NCI-H1092 treated with DMSO at 0.1 percent for 48 hours (cell line): ENCODE results near the gene RAD18.

Experiments
- DNase-seq: peaks from one replicate; lab custom pipeline; 2025; lab: John Stamatoyannopoulos, UW

The RAD18 gene

DNA sequence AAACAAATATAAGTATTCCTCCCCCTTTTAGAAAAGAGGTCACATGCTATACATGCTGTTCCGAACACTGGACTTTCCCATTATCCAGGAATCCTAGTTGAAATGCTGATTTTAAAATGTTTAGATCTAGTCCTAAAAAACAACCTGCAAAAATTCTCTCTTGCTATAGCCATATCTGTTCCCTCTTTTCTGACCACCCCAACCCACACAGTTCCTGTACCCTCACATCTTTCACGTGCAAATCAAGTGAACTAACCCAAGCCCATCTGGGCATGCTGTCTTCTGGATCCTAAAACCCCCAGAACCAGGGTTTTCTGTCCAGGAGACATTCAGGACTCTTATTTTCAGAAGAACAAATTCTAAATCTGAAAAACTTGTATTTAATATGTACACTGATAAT lies 67.4 kb downstream of the RAD18 start:
- no peak for DNase-seq

DNA sequence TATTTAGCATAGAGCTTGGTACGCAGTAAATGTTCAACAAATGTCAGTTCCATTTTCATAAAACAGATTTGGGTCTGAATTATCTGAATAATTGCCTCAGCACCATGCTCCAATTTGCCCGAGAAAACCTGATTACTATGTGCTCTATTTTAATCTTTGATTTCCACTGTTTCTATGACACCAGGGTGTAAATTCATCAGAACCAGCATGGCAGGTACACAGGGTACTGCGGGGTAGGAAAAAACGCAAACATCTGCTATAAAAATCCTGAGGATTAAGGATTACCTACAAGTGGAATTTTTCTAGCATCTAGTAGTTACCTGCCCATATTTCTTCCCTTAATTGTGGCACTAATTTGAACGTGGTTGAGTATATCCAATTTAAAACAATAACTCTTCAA lies 70.3 kb downstream of the RAD18 start:
- no peak for DNase-seq

DNA sequence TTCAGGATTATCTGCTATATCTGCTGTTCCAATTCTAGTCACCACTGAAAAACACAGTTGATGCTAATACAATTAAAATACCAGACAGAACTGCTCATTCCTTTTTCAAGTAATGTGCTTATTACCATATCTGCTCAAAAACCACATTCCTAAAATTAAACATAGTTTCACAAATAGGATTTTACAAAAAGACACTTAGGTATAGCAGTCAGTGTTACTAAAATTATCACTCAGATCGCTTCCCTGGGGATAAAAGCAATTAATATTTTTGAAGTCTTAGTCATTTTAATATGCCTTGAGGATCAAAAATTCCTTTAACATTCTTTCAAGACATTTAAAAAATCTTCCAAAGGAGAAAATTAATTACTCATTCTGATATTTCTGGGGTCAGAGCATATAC lies 71.5 kb downstream of the RAD18 start:
- no peak for DNase-seq

DNA sequence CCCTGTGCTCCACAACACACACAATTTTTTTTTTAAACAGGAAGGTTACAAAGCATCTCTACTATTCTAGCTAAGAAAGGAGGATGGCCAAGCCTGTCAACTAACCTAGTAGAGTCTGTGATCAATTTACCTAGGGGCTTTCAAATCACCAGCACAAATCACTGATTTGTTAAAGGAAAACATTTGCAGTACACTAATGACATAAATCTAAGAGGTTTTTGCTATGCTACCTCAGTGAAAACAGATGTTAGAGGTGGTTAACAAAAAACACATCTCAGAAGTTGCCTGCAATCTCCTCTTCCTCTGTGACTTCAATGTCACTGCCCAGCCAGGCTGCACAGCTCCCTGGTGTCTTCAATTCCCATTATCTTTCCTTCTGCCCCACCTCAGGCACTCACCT lies 72.0 kb downstream of the RAD18 start:
- DNase-seq, result no peak

DNA sequence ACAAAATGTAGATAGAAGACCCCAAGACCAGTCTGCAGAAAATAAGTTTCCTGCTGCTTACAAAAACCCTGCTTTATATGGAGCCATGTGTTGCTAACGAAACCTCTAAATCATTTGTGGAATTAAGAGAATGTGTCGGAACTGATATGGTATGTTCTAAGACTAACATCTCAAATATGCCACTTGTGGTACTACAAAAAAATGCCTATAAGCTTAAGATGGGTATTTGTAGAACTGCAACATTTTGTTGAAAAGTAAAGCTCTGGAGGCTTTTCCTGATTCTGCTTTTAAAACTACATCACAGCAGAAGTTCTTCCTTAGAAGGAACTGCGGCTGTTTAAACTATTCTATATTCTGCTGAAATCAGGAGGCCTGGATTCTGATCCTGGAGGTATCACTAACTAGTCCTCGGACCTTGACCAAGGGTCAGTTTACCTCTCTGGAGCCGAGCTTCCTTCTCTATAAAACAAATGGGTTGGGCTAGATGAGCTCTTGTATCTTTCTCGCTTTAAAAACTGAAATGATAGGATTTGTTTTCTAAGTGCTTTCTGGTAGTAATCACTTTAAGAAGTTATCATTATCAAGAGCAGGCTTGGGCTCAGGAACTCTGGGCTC lies 74.9 kb downstream of the RAD18 start:
- DNase-seq, result no peak

DNA sequence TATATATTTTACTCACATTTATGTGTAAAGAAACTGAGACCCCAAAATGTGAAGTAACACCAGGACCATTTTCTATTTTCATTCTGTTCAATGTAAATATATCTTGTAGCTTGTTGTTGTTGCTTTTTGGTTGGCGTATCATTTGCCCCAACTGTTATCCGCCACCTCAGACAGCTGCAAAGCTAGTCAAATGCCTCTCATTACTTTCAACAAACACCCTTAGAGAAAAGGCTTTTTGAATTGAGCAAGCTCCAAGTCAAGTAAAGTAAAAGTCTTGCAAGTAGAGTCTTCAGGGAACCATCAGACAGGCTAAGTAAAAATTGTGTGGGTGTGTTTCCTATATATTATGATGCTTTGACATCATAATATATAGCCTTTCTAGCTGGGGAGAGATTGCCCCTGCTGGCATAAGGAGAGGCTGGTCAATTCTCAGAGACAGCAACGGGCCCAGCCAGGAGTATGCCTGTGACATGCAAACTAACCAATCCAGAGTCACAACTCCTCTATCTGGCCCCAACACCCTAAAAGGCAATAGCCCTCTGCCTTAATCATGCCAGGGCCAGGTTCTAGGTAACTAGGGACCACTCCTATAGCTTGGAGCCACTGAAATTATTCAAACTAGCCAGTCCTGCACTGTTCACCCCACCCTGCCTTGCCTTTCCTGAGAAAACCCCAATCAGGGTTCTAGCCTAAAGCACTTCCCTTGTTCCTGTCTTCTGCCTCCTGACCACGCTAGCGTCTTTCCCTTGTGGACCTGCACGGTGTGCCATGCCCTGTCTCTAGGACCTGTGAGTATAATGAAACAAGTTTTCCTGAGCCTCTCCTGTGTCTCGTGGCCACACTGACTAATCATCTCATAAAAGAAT lies 75.6 kb downstream of the RAD18 start:
- no peak for DNase-seq

DNA sequence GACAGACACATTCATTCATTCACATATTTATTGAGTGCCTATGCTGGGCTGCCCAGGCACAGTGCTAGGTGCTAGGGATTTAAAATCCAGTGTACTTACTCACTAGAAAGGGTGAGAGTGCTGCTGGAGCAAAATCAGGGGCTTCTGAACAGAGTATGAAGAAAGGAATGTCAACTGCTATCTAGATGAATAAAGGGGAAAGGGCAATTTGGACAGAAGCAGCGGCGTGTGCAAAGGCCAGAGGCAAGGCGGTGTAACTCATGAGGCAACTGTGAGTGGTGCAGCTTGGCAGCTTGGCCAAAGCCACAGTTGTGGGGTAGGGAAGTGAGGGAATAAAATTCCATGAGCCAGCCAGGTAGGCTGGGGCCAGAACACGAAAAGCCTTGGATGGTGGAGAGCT lies 76.7 kb downstream of the RAD18 start:
- DNase-seq, result no peak

DNA sequence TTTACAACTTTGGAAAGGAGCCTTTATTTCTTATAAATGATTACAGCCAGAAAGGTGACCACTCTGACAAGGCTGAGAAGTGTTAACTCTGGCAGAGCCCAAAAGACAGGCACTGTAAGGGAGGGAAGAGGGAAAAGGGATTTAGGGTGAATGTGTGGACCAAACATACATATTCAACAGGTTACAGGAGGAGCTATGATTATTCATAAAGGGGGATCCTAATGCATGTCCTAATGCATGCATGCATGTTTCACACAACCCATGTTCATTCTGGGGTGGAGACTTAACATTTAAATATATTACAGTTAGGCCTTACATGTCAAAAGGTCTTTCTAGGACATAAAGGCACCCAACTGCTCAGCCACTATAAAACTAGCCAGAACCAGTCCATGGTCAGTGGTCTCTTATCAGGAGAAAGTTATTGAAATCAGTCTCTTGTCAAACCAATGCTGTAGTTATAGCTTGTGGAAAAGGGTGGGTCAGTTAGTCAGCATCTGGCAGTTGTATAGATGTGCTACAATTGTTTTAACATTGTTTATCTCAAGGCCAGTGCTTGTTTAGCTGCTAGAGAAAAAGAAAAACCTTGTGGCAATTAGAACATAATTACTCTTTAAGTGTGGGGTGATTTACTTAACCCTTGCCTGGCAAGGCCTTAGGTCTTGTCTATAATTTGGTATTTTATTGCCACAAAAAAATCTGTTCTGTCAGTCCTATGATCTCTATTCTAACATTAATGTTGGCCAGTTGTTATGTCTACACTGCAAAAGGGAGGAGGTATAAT lies 77.5 kb downstream of the RAD18 start:
- no peak for DNase-seq

DNA sequence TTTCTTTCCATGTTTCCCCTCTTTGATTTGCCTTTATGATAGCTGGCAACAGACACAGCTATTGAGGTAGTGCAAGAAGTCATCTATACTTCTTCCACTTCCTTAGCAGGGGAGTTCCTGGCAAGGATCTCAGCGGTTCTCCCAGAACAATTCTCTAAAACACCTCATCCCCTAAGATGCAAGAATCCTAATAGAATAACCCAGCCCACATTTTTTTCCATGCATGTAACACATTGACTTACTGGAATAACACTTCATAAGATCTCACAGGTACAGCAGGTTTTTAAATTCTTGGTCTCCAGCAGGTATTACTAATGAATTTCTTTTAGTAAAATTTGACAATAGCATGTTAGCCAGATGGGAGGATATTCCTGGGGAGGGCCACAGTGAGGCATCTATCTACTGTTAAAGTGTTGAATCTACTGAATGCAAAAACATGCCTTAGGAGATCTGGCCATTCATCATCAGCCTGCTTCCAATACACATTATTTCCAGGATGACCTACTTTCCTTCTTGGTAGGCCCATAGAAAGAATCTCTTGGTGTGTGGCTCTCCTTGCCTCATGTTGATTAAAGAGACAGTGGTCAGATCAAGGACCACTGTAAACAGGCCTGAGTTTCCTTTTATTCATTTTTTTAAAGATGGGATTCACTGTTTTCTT lies 78.5 kb downstream of the RAD18 start:
- DNase-seq, result no peak

DNA sequence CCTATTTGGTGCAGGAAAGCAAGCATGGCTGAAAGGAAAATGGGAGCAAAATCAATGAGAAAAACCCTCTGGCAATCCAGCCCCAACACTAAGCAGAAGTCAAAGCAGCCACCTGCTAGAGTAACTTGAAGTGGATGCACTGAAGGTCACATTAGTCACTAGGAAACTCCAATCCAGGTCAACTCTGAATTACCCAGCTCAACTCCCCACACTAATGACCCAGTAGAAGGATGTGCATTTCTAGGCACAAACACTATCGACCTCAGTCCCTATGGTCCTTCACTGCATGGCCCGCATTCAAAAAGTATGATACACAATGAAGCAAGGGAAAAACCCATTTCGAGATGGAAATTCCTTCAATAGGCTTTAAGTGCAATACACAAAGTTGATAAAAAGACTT lies 80.6 kb downstream of the RAD18 start:
- DNase-seq, result no peak

DNA sequence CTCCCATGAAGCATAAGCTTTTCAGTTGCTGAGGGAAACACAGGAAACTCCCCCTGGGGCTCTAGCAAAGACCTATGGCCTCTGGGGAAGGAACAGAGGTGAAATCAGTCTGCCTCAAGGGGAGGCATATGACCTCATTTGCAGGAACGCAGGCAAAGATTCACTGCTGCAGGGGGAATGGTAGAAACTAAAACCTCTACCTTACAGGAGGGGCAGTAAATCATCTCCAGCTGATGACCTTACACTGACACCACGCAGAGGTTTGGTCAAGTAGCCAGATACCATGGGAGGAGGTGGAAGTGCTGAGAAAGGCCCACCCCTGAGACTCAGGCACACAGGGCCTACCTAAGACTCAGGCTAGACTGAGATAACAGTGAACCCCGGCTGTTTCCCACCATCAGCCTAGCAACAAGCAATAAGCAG lies 81.1 kb downstream of the RAD18 start:
- no peak for DNase-seq

DNA sequence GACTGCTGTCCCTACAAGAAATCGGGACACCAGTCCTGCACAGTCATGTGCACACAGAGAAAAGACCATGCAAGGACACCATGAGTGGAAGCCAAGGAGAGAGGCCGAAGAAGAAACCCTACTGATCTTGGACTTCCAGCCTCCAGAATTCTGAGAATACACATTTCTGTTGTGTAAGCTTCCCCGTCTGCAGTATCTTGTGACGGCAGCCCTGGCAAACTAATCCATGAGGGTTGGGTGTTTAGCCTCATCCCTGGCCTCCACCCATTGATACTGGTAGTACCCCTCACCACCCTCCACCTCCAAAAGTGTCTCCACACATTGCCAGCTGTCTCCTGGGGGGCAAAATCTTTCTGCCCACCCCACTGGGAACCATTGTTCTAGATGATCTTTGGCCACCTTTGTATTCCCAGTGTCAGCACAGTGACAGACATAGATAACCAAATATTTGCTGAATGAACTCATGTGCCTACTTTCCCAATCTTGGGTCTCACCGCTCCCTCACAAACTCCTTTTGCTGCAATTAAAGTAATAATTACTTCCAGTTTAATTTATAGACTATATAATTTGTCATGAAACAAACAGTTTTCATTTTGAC lies 83.8 kb downstream of the RAD18 start:
- DNase-seq, result no peak

DNA sequence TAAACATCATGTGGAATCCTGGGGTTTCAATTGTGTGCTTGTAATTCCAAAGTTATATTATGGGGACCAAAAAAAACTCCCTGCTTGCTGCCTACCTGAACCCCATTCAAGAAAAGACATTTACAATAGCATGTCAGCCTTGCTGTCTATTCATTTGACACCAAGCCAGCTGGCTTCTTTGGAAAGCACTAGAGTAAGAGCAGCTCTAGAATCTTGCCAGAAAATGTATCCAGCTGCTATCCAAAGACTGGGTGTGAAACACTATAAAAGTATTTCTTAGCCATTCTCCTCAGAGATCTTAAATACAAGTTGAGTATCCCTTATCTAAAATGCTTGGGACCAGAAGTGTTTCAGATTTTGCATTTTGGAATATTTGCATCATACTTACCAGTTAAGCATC lies 87.4 kb downstream of the RAD18 start:
- no peak for DNase-seq

DNA sequence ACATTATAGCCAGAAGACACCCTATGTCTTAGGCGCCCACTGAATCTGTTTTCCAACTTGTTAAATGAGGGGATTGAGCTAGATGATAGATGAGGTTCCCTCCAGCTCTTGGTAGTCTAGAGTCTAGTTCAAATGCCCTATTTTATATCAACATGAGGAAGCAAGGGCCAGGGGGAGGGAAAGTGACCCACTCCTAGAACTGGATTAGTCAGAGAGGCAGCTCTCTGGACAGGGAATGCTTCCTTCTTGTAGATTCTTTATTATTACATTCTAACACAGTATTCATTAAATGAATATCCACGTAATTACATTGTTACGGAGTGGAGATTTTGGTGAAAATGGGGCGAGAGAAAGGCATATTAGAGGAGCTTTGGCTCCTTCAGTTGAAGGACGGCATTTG lies 89.5 kb downstream of the RAD18 start:
- no peak for DNase-seq

DNA sequence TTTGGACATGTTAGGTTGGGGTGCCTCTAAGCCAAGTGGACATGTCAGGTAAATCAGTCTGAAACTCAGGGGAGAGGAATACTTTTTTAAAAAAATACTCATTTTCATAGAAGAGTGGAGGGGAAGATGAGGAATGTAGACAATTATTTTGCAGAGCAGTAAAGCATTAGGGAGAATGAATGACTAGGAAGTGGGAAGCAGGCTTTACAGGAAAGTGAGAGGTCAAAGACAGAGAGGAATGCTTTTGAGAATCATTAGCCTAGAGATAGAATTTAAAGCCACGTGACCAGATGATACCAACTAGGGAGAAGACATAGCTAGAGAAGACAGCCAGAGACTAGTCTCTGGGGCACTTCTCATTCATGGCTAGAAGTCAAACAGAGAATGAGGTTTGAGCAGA lies 91.0 kb downstream of the RAD18 start:
- no peak for DNase-seq

DNA sequence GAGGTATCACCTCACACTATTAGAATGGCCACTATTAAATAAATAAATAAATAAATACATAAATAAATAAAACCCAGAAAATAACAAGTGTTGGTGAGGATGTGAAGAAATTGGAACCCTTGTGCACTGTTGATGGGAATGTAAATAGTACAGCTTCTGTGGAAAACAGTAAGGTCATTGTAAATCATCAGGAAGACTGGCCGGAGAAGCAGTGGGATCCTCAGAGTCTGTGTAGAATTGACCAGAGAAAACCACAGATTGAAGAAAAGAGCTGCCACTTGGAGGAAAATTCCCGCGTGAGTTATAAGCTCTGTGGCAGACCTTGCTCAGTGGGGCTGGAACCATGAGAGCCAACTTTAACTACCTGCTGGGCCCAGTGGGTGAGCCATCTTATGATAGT lies 92.0 kb downstream of the RAD18 start:
- no peak for DNase-seq

DNA sequence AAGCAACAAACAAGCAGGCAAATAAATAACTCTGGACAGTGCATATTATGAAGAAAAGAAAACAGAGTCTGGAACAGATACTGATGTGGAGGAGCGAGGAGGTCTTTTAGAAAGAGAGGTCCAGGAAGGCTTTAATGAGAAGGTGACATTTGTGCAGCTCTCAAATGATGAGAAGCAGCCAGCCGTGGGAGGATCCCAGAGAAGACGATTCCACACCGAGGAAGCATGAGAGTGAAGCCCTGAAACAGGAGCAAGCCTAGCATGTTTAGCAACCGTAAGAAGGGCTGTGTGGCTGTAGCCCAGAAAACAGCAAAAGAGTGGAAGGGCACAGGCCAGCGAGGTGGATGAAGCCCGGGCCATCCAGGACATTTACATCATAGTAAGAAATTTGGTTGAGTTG lies 93.1 kb downstream of the RAD18 start:
- no peak for DNase-seq

DNA sequence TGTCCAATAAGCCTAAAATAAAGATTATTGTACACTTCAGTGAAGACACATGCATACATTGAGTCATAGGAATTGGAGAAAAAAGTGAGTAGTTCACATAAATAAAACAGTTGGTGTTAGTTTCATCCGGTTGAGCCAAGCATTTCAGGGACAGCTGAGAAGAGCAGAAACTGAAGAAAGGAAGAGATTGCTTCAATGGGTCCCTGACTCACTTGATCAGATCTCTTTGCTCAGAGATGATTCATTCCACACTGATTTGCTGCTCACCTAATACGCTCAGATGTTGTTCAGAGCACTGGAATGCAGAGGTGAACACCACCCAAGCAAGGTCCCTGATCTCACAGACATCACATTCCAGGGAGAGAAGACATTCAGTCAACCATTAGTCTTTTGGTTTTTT lies 93.7 kb downstream of the RAD18 start:
- no peak for DNase-seq

DNA sequence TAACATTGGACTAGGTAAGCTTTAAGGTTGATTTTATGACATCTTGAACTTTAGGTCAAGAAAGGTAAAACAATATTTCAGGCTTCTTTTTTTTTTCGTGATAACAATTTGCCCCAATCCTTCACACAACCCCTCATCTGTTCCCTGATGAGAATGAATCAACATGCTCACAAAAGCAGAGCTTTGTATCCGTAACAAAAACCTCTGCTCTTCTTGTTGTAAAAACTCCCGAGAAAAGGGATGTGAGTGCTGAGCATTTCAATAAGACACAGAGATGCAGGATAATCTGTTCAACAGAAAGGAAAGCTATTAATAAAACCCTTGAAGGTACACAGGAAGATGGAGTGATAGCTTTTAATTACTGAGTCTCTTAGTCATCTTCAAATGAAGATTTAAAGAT lies 94.3 kb downstream of the RAD18 start:
- no peak for DNase-seq

DNA sequence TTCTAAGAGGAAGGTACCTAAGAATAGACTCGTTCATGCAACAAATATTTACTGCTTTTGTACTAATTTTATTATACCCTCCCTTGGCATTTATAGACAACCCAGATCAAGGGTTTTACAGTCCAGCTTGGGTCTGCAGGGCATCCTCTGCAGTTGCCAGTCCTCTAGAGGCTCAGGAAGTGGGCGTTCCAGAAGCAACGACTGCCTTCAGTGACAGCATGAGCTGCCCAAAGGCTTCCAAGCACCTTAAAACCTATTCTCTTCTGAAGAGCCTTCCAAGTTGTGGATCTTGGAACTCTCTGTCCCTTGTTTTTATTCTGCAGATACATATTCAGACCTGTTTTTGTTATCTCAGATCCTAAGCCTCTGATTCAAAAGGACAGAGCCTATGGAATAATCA lies 95.6 kb downstream of the RAD18 start:
- no peak for DNase-seq

DNA sequence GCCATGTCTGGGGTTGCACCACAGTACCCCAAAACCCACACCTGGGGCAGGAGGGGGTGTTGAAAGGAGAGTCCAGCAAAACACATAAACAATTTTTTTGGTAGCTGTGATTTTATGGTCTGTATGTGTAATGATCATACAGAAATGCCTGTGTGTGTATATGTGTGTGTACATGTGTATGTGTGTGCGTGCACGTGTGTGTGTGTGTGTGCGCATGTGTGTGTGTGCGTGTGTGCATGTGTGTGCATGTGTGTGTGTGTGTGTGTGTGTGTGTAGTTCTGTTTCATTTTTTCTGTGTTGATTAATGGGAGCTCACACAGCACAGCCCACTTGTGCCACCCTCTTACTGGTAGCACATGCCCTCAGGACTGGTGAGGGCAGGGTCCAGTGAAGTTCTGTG lies 97.6 kb downstream of the RAD18 start:
- DNase-seq, result no peak
